C4-2B (cell line): Measurements from ENCODE around the gene SLC1A4.
A peak's percentile ranks its signal among the peaks of the same experiment; 100 is the strongest.

Experiments
- H3K27ac ChIP-seq: fragments of 450-650 bp; 2 replicates; pipeline ENCODE4 v1.5.1; 2017
- CTCF ChIP-seq: fragments of 450-650 bp; conservative IDR thresholded peaks from 2 replicates; pipeline ENCODE4 v1.5.1; 2017; ENCODE audit warnings: mild to moderate bottlenecking
- ZFX ChIP-seq: fragments of 450-650 bp; IDR thresholded peaks from 2 replicates; pipeline ENCODE4 v1.6.1; 2017

Gene SLC1A4

DNA sequence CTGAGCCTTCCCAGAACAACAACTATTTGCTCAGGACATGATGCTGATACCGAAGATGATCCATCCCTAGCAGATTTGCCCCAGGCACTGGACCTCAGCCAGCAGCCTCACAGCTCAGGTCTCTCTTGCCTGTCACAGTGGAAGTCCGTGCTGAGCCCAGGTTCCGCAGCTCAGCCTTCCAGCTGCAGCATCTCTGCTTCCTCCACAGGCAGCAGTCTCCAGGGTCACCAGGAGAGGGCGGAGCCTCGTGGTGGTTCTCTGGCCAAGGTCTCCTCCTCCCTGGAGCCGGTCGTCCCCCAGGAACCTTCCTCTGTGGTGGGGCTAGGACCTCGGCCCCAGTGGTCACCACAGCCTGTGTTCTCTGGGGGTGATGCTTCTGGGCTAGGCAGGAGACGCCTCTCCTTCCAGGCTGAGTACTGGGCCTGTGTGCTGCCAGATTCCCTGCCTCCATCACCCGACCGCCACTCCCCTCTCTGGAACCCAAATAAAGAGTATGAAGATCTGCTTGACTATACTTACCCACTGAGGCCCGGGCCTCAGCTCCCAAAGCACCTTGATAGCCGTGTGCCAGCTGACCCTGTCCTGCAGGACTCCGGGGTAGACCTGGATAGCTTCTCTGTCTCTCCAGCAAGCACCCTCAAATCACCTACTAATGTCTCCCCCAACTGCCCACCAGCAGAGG, 82.4 kb downstream of the SLC1A4 start:
- no peak overlapping the region for H3K27ac ChIP-seq
- TF ChIP-seq ZFX (no peak), CTCF (peak; percentile 32)

GRCh38 chr2:65072181-65072970, 83.2 kb downstream of the SLC1A4 start:
- H3K27ac ChIP-seq = no peak overlapping the region
- TF ChIP-seq CTCF (no peak), ZFX (no peak)
